Left forelimb (tissue), 1 donor: ENCODE results near the gene ZNF280D.
"Not testable (repeated sequence)": the region's sequence is repeated elsewhere in the genome, so short reads cannot be mapped to it uniquely, and the experiment has no call there.

Experiments used
- DNase-seq: peaks from one replicate; pipeline ENCODE4 v3.0.0-alpha.2; 2018; ENCODE audit warnings: low spot score

Gene ZNF280D

GRCh38 chr15:56733136-56734012 is at the start of gene ZNF280D:
Gene ZNF280D (minus strand): TSS chr15:56733509. CDS start chr15:56707109, 26,400 bp downstream.
- DNase-seq: peak; percentile 96

- no peak for DNase-seq
Observed at GRCh38 chr15:56782306-56782705, 49.0 kb upstream of the ZNF280D start.

GRCh38 chr15:56781666-56782065 is 48.4 kb upstream of the ZNF280D start:
- DNase-seq: no peak

GRCh38 chr15:56780102-56780725 is 46.9 kb upstream of the ZNF280D start:
- DNase-seq: not testable (repeated sequence)

- not testable (repeated sequence) for DNase-seq
Observed at GRCh38 chr15:56779449-56779848, 46.1 kb upstream of the ZNF280D start.

- no peak for DNase-seq
Observed at GRCh38 chr15:56778761-56779160, 45.5 kb upstream of the ZNF280D start.

GRCh38 chr15:56776839-56777238 is 43.5 kb upstream of the ZNF280D start:
- no peak for DNase-seq

- DNase-seq: no peak
Observed at GRCh38 chr15:56775641-56776040, 42.3 kb upstream of the ZNF280D start.

- no peak for DNase-seq
Observed at GRCh38 chr15:56774356-56774755, 41.0 kb upstream of the ZNF280D start.

- DNase-seq: no peak
Observed at GRCh38 chr15:56772868-56773639, 39.7 kb upstream of the ZNF280D start.

- DNase-seq: no peak
Observed at GRCh38 chr15:56770173-56770572, 36.9 kb upstream of the ZNF280D start.

GRCh38 chr15:56767315-56767714 is 34.0 kb upstream of the ZNF280D start:
- no peak for DNase-seq

GRCh38 chr15:56765251-56765650 is 31.9 kb upstream of the ZNF280D start:
- no peak for DNase-seq

GRCh38 chr15:56763141-56763895 is 30.0 kb upstream of the ZNF280D start:
- no peak for DNase-seq

- no peak for DNase-seq
Observed at GRCh38 chr15:56760186-56760585, 26.9 kb upstream of the ZNF280D start.

- no peak for DNase-seq
Observed at GRCh38 chr15:56759450-56759845, 26.1 kb upstream of the ZNF280D start.

- no peak for DNase-seq
Observed at GRCh38 chr15:56758770-56759449, 25.6 kb upstream of the ZNF280D start.

GRCh38 chr15:56757875-56758274 is 24.6 kb upstream of the ZNF280D start:
- no peak for DNase-seq

GRCh38 chr15:56754772-56755370 is 21.6 kb upstream of the ZNF280D start:
- no peak for DNase-seq

- no peak for DNase-seq
Observed at GRCh38 chr15:56752986-56753385, 19.7 kb upstream of the ZNF280D start.

- no peak for DNase-seq
Observed at GRCh38 chr15:56749982-56750381, 16.7 kb upstream of the ZNF280D start.
